CD4-positive, alpha-beta T cell treated with Interleukin-2 at 100 ng/mL for 4 hours (primary cell): ENCODE measurements around the gene RASSF7.

Source experiments
- DNase-seq: peaks from one replicate; pipeline ENCODE4 v3.0.0-alpha.2; 2020; ENCODE audit warnings: low spot score

RASSF7 gene

DNA sequence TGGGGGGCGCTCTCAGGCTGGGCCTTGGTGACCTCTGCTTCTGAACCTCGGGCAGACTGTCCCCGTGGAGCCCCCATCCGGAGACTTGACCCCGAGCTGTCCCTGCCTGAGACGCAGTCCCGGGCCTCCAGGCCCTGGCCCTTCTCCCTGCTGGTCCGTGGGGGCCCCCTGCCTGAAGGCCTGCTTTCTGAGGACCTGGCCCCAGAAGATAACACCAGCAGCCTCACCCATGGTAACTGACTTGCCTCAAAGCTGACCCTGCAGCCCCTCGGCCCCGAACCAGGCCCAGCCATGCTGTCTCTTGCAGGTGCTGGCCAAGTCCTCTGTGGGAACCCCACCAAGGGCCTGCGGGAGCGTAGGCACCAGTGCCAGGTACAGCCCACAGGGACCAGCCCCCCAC, 9.2 kb upstream of the RASSF7 start:
- no peak for DNase-seq

DNA sequence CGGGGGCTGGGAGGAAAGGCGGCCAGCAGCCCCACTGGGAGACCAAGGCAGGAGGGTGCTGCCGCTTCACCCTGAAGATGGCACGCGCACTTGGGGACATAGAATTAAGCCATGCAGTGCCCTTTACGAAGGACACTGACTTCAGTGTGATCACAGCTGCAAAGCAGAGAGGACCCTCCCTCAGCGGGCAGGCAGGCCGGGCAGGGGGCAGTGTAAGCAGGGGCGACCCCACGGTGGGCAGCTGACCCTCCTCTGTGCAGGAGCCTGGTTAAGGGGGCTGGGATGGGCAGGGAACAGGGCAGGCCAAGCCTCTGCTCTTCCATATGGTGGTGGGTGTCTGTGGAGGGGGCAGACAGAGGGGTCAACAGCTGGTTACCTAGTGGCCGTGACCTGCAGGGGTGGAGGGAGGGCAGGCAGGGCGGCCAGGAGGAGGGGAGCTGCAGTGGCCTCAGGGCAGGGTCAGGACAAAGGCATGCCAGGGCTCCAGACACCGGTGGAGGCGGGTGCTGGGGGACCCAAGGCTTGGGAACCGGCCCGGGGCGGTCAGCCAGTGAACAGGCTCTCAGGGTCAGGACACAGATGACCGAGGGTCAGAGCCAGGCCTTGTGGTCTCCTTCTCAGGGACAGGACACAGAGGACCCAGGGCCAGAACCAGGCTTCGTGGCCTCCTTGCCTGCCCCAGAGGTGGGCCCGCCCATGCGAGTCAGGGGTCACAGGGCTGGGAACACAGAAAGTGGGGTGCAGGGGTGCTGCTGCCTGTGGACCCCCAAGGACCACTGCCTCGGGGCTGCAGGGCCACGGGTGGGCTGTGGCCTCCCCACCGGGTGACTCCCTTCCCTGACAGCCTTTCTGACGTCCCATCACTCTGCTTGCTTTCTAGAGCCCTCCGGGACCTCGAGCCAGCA, 7.4 kb upstream of the RASSF7 start:
- DNase-seq, result no peak

DNA sequence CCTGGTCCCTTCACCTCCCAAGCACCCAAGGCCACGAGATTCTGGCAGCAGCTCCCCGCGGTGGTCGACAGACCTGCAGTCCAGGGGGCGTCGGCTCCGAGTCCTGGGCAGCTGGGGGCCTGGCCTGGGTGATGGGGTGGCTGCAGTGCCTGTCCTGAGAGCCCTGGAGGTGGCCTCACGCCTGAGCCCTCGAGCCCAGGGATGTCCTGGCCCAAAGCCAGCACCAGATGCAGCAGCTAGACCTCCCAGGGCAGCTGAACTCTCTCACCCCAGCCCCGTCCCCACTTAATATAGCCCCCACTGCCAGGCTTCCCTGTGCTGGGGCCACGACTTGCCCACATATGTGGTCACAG, 6.8 kb upstream of the RASSF7 start:
- DNase-seq, result no peak

DNA sequence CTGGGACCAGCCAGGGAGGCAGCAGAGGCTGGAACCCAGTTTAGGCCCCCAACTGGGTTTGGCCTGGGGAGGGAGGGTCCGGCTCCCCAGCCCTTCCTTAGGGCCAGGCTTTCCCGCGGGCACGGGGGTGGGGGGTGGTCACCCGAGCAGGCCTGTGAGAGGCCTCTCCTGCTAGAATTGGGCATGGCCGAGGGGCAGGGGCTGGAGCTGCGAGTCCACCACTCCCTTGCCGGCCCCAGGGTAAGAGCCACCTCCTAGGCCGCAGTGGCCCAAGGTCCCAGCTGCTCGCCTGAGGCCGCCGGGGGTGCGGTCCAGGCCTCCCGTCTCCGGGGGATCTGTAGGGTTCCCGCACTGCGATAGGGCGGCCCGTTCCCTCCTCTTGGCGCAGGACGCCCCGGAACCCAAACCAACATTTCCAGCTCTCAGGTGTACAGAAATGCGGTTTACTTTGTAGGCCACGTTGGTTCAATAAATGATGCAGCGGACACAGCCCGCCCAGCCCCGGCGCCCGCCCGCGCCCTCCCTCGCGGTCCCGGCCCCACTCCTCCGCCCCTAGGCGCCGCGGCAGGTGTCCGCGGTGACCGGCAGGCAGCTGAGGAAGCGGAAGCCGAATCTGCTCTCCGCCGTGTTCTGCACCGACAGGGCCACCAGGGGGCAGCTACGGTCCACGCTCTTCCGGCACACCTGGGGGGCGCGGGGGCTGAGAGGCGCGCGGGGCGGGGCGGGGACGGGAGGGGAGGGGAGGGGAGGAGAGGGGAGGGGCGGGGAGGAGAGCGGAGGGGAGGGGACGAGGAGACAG, 6.1 kb upstream of the RASSF7 start:
- peak; percentile 80 for DNase-seq

DNA sequence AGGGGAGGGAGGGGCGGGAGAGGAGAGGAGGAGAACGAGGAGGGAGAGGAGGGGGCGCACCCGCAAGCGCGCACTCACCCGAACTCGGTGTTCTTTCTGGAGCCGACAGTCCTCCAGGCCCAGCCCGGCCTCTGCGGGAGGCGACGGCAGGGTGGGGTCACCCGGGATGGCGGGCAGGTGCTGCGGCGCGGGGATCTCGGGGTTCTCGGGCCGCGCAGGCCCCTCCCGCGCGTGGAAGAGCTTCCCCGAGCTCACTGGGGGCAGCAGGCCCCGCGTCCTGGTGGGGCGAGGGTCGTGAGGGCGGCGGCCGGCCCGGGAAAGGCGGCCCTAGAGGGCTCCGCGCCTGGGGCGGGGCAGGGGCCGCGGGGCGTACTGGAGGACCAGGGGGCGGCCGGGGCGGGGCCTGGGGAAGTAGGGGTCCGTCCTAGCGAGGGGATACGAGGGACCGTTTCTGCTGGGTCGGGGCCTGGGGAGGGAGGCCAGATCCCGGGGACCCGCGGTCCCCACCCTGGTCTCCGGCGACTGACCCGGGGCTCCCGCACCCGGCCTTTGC, 5.5 kb upstream of the RASSF7 start:
- DNase-seq, result no peak

DNA sequence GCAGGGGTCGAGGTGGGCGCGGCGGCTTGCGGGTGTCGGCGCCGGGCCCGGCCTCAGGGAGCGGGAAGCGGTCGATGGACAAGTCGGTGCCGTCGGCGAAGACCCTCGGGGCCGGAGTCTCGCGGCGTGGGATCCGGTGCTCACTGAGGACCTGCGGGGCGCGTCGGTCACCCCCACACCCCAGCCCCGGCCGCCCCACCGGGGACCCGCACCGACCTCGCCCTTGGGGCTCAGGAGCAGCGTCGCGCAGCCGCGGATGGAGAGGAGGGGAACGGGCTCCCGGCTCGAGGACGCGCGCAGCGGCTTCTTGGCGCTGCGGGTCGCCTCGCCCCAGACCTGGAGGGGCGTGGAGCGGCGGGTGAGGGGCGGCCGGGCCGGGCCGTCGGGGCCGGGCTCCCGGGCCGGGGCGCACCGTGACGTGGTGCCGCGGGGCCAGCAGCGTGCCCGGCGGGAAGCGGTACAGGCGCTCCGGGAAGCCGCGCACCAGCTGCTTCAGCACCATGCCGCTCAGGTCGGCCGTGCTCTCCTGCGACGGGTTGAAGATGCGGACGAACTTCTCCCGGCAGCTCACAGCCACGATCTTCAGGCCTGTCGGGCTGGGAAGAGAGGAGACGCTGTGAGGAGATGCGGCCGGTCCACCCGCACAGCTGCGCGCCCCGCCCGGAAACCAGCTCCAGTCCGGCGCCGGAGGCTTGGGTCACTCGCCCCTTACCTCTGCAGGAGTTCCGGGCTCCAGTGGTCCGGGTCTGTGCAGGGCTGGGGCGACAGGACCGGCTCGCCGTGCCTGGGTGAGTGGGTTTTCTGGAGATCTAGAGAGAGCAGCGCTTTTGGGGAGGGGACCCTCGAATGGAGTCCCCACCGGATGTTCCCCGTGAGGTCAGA, 4.7 kb upstream of the RASSF7 start:
- DNase-seq, result no peak

DNA sequence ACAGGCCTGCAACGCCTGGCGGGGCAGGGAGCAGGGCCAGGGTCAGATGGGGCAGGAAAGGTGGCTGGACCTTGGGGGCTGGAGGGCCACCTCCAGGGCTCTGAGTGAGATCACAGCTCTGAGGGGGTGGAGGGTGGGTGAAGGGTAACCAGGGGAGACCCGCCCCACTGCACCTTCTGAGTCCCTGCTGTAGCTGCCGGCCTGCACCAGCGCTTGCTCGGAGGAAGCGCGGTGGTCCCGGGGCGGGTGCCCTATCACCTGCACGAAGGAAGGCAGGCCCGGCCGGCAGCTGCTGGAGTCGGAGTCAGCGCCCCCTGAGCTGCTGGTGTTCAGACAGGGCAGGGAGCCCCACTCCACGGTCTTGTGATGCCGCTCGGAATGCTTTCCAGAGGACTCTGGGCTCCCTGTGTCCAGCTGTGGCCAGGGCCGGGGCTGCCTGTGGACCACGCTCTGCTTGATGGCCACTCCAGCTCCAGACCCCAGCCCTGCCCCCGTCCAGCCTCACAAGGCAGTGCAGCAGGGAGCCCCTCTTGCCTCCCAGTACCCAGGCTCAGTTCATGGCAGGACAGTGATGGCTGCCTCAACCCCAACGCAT, 4.0 kb upstream of the RASSF7 start:
- DNase-seq, result no peak

DNA sequence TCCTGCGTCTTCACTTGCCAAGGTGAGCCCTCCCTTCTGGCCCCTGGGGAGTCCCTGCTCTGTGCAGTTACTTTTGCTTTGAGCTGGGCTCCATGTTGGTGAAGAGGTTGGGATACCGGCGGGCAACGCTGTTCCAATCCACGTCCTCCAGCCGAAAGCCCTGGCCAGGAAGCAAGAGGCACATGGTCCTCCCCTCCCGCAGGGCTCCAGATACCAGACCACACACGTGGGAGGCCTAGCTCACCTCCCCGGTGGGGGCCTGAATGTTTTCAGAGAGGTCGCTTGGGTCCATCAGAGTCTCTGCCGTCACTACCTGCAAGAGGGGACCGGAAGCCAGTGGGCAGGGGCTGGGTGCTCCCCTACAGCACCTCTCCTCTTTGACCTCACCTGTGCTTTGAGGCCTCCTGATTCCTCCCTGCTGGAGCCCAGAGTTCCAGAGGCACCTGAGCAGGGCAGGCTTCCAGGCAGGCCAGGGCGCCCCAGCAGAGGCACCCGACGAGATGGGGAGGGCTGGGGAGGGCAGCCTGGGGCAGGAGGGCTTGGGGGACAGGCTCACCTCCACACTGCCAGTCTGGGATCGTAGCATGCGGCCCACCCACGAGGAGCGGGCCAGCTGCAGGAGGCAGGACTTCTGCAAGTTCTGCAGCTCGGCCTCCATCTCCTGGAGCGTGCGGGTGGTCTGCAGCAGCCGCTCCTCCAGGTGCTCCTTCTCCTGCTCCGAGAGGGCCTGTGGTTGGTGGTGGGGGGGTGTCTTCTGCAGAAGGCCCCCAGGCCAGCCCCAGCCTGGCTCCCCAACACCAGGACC, 3.2 kb upstream of the RASSF7 start:
- no peak for DNase-seq

DNA sequence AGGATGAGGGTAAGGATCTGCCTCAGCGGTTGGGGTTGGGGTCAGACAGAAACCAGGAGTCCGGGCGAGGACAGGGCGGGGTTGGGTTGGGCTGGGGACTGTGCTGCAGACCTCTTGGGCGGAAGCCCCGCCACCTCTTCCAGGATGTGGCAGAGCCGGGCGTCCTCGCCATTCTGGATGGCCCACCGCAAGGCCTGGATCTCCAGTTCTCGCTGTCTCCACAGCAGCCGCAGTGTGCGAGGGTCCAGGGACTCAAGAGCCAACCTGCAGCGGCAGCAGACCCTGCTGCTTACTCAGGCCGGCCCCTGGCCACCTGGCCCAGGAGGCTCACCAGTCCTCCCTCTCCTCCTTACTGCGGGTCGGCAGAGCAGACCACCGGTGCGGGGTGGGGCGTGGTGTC, 2.3 kb upstream of the RASSF7 start:
- no peak for DNase-seq

DNA sequence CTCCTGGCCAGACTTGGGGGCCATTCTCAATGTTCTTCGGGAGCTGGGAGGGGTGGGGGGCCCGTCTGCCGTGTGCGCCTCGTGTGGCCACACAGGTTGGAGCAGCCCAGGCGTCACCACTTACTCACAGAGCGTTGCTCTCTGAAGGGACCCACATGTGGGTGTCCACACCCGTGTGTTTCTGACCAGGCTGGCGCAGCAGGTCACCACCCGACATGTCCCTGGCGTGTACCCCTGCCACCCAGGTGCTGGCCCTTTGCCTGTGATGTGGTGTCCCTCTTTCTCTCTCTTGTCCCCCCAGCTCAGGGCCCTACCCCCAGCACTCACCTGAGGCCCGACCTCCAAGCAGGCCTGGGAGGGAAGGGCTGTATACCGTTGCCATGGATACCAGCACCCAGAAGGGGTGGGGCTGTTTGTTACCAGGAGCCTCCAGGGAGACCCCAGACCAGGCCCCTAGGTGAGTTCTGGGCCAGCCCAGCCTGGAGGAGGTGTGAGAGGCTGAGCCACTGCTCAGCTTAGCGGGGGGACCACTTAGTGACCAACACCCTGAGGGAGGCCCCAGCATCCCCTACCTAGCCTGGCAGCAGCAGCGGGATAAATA, 1.6 kb upstream of the RASSF7 start:
- DNase-seq, result no peak

DNA sequence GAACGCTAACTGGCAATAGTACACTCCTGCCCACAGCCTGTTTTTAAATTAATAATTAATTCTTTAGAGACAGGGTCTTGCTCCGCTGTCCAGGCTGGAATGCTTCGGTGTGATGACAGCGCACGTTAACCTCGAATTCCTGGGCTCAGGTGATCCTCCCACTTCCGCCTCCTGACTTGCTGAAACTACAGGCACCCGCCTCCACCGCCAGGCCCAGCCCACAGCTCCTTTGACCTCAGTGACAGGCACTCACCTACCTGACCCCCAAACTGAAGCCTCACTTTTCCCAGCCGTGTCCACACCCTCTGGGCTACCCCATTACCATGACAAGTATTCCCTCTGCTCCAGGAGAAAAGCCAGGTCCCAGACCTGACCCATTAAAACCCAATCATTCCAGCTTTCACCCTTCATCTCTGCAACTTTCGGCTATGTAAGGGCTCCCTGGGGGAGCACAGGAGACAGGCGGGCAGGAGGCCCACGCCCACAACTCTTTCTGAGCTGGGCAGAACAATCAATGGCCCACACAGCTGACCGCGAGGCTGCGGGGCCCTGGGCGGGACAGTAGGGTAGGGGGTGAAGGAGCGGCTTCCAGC, 962 bp upstream of the RASSF7 start:
- no peak for DNase-seq

DNA sequence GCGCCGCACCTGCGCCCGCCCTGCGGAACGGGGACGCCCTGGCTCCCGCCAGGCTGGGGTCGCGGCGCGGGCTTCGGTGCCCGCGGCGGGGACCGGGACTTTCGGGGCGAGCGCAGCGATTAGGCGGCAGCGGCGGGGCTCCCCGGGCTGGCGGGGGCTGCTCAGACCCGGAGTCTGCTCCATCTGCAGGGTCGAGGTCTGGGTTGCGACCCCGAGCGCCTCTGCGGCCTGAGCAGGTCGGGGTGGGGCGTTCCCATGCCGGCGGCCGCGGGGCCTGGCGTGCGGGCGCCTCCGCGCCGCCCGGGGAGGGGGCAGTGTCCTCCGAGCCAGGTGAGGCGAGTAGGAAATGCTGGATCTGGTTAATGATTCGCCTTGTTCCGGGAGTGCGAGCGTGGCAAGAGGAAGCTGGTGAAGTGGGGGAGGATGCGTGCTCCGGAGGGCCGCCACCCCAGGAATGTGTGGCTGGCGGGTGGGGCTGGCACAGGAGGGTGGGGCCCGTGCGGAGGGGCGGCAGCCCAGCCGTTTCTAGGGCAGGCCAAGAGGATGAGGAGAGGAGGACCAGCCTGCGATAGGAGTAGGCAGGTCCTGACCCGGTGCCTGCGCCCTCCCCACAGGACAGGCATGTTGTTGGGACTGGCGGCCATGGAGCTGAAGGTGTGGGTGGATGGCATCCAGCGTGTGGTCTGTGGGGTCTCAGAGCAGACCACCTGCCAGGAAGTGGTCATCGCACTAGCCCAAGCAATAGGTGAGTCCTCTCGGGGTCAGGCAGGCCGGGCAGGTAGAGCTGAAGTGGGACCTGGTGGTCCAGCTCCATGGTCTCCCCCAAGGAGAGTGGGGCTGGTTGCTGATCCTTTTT, 606 bp downstream of the RASSF7 start:
- DNase-seq, result no peak

DNA sequence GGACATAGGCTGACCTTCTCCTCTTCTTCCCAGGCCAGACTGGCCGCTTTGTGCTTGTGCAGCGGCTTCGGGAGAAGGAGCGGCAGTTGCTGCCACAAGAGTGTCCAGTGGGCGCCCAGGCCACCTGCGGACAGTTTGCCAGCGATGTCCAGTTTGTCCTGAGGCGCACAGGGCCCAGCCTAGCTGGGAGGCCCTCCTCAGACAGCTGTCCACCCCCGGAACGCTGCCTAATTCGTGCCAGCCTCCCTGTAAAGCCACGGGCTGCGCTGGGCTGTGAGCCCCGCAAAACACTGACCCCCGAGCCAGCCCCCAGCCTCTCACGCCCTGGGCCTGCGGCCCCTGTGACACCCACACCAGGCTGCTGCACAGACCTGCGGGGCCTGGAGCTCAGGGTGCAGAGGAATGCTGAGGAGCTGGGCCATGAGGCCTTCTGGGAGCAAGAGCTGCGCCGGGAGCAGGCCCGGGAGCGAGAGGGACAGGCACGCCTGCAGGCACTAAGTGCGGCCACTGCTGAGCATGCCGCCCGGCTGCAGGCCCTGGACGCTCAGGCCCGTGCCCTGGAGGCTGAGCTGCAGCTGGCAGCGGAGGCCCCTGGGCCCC, 1.4 kb downstream of the RASSF7 start:
- no peak for DNase-seq

DNA sequence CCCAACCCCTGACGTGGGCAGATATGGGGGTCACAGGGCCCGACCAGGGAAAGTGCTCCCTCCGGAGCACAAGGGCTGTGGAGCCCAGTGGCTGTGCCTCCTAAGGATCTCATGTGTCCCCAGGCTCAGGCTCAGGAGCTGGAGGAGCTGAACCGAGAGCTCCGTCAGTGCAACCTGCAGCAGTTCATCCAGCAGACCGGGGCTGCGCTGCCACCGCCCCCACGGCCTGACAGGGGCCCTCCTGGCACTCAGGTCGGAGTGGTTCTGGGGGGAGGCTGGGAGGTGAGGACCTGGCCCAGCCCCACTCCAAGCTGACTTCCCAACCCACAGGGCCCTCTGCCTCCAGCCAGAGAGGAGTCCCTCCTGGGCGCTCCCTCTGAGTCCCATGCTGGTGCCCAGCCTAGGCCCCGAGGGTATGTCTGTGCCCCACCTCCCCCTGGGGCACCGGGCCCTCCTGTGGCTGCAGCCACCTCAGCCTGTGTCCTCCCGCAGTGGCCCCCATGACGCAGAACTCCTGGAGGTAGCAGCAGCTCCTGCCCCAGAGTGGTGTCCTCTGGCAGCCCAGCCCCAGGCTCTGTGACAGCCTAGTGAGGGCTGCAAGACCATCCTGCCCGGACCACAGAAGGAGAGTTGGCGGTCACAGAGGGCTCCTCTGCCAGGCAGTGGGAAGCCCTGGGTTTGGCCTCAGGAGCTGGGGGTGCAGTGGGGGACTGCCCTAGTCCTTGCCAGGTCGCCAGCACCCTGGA, 2.5 kb downstream of the RASSF7 start:
- DNase-seq, result no peak

DNA sequence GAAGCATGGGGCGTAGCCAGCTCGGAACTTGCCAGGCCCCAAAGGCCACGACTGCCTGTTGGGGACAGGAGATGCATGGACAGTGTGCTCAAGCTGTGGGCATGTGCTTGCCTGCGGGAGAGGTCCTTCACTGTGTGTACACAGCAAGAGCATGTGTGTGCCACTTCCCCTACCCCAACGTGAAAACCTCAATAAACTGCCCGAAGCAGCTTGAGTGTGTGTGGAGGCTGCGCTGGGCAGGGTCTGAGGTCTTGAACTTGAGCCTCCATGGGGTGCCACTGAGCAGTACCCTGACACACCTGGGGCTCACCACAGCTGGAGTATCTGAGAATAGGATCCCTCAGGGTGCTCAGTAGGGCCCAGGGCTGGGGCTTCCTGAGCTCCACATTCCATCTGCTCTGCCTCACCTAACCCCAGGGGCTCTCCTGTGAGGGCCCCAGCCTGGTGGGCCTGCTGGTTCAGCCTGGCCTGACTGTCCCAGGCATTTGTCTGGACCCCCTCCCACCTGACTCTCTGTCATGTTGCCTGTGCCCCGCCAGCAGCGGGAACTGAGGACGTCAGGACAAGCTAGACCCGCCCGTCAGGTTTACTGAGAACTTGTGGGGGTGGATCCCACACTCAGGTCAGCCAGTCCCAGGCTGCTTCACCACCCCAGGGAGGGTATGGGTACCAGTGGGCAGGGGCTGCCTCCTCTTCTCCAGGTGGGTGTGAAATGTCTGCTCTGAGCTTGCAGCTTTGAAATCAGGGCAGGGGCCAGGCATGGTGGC, 3.2 kb downstream of the RASSF7 start:
- DNase-seq, result no peak

DNA sequence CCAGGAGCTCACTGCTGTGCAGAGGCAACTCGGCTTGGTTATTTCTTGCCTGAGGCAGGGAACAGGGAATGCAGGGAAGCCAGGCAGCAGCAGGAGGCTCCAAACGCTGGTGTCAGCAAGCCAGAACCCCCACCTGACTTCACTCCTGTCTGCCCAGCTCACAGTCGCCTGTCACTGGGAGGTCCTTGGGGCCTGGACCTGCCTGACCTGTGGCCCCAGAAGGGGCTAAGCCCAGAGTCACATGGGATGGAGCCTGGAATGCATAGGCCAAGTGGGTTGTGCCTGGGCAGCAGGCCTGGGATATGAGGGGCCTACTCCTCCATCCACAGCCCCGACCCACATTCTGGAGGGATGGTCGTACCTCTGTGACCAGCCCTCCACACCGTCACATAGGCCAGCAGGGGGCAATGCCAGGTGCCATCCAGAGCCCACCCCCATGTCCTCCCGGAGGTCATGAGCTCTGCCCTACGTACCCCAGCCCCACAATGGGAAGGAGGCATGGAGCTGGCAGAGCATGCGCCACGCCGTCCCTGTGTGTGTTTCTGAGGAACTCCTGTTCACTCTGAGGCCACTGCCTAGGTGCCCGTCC, 5.2 kb downstream of the RASSF7 start:
- no peak for DNase-seq
